ENCODE data around the gene DHRS7B.

- TF ChIP-seq, protein P1, sequence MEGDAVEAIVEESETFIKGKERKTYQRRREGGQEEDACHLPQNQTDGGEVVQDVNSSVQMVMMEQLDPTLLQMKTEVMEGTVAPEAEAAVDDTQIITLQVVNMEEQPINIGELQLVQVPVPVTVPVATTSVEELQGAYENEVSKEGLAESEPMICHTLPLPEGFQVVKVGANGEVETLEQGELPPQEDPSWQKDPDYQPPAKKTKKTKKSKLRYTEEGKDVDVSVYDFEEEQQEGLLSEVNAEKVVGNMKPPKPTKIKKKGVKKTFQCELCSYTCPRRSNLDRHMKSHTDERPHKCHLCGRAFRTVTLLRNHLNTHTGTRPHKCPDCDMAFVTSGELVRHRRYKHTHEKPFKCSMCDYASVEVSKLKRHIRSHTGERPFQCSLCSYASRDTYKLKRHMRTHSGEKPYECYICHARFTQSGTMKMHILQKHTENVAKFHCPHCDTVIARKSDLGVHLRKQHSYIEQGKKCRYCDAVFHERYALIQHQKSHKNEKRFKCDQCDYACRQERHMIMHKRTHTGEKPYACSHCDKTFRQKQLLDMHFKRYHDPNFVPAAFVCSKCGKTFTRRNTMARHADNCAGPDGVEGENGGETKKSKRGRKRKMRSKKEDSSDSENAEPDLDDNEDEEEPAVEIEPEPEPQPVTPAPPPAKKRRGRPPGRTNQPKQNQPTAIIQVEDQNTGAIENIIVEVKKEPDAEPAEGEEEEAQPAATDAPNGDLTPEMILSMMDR (IDR thresholded peaks at IDR 0.05): no peak
- TF ChIP-seq POLR2A (IDR thresholded peaks at IDR 0.05): no peak
Observed at GRCh38 chr17:21089145-21089544, 37.6 kb upstream of the DHRS7B start.

Measured in heart left ventricle (tissue), 13 donors.